Daoy (cell line): ENCODE measurements around the gene GKAP1. TPM values are rescaled to one million over a fixed set of nuclear protein-coding genes. Genes with fewer than 3 reads are reported as not detected.
"Not testable (repeated sequence)": the region's sequence is repeated elsewhere in the genome, so short reads cannot be mapped to it uniquely, and the experiment has no call there.

Experiments used
- DNase-seq: peaks from one replicate; pipeline ENCODE4 v3.0.0-alpha.2; 2015; ENCODE audit warnings: low read depth
- total RNA-seq: library from RNA; depleted of rRNA; stranded (reverse); fragments of >200 nt; shearing (Covaris generic); gene quantifications from 2 replicates; pipeline ENCODE4 v1.2.3, GENCODE V29; 2014

Gene GKAP1
- total RNA-seq, 1 experiment from 2014 or later, result 5.0 TPM

- DNase-seq, result not testable (repeated sequence)
Measured at GRCh38 chr9:83728591-83729368, 88.8 kb downstream of the GKAP1 start.

GRCh38 chr9:83724436-83724835, 93.1 kb downstream of the GKAP1 start:
- no peak for DNase-seq

DNA sequence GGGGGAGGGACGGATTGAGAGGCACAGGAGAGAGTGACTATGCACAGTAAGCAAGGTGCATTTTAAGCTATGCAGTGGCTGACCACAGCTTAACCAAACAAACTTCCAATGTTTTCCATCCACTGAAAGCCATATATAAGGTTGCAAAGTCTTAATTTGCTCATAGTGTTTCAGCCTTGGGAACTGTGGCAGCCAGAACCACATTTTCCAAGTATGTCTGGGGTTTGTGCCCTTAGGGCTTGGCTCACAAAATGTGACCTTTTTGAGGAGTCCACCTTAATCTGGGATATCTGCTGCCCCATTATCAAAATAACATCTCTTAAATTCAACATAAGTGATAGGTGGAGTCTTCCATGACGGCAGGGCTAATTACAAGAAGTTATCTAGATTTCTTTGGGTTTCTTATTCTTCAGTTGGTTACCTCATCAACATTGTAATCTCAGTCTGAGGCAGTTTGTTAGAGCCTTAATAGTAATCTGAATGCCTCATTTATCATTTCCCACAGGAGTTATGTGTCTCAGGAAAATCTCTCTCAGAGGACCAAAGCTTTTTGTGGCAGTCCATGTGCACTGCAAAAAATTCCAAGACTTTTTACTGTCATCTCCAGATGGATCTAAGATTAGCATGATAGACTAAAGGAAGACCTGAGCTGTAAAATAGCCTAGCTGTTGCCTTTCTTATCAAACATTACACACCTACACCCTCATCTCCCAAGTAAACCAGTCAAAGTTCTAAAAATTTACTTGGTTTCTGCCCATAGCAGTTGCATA, 94.7 kb downstream of the GKAP1 start:
- no peak for DNase-seq

GRCh38 chr9:83721509-83721908, 96.1 kb downstream of the GKAP1 start:
- no peak for DNase-seq

DNA sequence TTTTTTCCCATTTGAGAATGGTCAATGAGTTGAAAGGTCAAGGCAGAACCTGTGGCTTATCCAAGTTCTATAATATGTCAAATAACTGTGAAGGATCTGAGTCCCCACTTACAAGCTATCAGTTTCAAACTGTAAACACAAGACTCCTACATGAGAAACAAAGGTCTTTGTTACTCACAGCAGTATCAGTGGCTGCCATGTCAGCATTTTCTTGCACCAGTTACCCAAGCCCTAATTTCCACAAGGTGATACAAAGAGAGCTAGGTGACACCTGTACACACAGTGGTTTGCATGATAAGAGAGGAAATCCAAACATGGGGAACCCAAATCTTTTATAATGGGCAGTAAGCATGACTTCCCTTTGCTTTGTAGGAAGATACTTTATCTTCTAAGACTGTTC, 101.8 kb downstream of the GKAP1 start:
- DNase-seq, result no peak

- no peak for DNase-seq
Measured at GRCh38 chr9:83715221-83715620, 102.3 kb downstream of the GKAP1 start.

- DNase-seq, result no peak
Measured at GRCh38 chr9:83714329-83714728, 103.2 kb downstream of the GKAP1 start.

DNA sequence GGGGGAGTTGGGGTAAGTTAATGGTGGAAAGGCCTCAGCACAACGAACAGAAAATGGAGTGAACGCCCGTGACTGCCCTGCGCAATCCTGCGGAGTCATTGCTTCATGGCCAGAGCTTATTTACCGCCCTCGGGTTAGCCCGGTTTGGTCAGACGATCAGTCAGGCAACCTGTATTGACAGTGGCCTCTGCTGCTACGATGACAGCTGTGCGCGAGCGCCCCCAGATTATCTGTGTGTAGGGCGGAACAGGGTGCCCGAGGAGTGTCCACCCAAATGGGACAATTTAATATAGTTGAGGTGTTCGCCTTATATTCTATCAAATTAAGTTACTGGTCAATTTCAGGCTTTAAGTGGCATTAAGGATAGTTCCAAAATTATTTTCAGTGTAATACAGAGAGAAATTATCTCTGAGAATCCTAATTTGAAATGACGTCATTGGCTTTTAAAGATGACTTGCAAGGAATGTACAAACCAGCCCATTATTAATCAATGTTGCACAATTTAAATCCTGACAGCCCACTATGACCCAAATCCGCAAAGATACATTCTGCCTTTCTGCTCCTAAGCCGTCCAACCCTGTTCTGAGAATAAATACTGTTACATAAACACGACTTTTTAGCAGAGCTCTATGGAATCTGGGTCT, 108.9 kb downstream of the GKAP1 start:
- DNase-seq, result peak; percentile 57

DNA sequence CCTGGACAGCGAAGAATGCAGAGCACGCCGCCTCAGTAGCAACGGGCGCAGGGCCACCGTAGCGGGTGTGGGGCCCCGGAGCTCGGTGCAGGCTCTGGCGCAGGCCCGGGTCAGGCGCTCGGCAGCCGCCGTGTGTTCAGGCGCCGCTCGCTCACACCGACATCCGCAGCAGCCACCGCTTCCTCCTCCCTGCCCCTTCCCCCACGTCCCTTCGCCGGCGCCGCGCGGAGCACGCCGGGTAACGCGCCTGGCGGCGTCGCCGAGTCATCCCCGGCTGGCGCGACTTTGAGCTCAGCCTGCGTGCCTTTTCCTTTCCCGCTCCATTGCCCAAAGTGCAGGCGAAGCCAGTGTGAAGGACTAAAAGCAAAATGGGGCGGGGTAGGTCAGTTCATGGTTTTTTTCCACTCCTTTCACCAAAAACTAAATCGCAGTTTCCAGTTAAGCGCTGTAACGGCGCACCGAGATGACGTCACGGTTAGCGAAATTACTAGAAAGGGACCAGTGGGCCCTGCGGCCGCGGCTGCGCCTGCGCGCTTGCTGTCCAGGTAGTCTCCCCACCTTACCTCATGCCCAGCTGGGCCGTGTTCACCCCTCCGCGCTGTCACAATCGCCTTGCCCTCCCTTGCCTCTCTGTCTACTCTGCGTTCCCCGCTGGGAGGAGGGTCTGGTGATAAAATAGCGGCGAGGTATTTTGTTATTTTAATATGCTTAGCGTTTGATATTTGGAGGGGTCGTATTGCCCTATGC, 109.6 kb downstream of the GKAP1 start, which contains the start of gene UBQLN1:
Gene UBQLN1, minus strand, starts transcription at position 191 of the 747 bp plus-strand sequence. CDS start 279 bp downstream, outside the sequence.
- peak; percentile 96 for DNase-seq

GRCh38 chr9:83707518-83707767, 110.1 kb downstream of the GKAP1 start:
- peak; percentile 90 for DNase-seq

- DNase-seq, result peak; percentile 61
Measured at GRCh38 chr9:83706676-83707517, 110.7 kb downstream of the GKAP1 start.

DNA sequence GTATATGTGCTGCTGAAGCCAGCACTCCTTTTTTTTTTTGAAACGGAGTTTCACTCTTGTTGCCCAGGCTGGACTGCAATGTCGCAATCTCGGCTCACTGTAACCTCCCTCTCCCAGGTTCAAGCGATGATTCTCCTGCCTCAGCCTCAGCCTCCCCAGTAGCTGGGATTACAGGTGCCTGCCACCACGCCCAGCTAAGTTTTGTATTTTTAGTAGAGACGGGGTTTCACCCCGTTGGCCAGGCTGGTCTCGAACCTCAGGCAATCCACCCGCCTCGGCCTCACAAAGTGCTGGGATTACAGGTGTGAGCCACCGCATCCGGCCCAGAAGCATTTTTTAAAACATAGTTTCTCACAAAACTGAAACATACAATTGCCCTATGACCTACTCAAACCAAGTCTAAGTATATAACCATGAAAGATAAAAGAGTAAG, 112.3 kb downstream of the GKAP1 start:
- DNase-seq, result not testable (repeated sequence)

GRCh38 chr9:83701769-83702168, 115.8 kb downstream of the GKAP1 start:
- peak; percentile 25 for DNase-seq

- no peak for DNase-seq
Measured at GRCh38 chr9:83701286-83701685, 116.3 kb downstream of the GKAP1 start.

GRCh38 chr9:83699615-83700014, 118.0 kb downstream of the GKAP1 start:
- no peak for DNase-seq

DNA sequence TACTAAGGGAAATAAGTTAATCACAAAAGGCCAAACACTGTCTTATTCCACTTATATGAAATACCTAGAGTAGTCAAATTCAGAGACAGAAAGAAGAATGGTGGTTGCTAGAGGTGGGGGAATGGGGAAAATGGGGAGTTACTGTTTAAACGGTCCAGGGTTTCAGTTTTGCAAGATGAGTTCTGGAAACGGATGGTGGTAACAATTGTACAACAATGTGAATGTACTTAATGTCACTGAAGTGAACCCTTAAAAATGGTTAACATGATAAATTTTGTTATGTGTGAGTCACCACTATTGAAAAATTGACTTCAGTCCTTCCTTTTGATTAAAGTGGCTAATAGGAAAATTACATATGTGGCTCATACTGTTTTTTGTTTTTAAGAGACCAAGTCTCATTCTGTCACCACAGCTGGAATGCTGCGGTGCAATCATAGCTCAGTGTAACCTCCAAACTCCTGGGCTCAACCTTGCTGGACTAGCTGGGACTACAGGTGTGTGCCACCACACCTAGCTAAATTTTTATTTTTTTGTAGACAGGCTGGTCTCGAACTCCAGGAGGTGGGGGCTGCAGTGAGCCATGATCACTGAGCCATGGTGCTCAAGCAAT, 118.5 kb downstream of the GKAP1 start:
- DNase-seq, result no peak

DNA sequence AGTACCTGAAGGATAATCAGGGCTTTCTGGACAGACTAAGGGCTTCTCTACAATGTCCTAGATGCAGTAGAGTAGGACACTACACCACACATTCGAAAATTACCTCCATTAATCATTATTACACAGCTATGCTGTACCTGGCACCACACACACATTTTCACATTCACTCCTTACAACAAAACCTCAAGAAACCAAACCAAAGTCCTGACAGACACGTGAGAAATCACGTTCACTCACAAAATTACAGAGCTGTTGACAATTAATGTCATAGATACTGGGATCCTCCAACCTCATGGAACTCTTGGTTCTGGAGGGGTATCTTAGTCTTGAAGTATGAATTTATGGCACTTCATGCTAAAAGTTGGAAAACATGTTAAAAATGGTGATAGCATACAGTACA, 126.1 kb downstream of the GKAP1 start:
- no peak for DNase-seq
